ENCODE results near the gene OCSTAMP.

The OCSTAMP gene

DNA sequence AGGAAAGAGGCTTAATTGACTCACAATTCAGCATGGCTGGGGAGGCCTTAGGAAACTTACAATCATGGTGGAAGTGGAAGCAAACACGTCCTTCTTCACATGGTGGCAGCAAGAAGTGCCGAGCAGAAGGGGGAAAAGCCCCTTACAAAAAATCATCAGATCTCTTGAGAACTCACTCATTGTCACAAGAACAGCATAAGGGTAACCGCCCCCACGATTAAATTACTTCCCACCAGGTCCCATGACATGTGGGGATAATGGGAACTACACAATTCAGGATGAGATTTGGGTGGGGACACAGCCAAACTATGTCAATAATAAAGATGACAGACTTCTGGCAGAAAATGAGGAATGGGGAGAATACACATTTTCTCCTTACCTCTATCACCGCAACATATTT, 20.5 kb upstream of the OCSTAMP start:
- CTCF ChIA-PET = no interaction called here

DNA sequence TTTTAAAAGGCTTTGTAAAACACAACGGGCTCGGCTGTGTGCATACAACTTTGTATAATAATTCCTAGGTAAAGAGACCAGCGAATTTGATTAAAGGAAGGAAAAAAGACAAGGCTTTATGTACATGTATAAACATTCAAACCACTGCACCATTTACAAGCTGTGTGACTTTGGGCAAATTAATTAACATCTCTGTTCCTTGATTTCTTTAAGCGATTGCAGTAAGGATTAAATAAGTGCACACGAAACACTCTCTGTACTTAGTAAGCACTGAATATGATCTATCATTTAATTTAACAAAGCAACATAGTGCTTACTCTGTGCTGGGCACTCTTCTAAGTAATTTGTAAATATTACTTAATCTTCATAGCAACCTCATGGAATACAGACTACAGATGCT, 19.5 kb upstream of the OCSTAMP start:
- DNase-seq (ENCODE audit: extremely low spot score) = no peak
- ChIA-PET POLR2A (no interaction called here), CTCF (no interaction called here)
- TF ChIP-seq ZNF384 (IDR thresholded peaks at IDR 0.05) = no peak
- no peak for TF ChIP-seq HDGF (IDR thresholded peaks at IDR 0.05; ENCODE audit: borderline replicate concordance)
- no peak for TF ChIP-seq SP1 (IDR thresholded peaks at IDR 0.05)
- no peak for TF ChIP-seq BHLHE40 (IDR thresholded peaks at IDR 0.05; ENCODE audit: borderline replicate concordance)
- TF ChIP-seq ELF4 (IDR thresholded peaks at IDR 0.05) = no peak
- no peak for TF ChIP-seq LEF1 (IDR thresholded peaks at IDR 0.05; ENCODE audit: borderline replicate concordance)

More for the DNA sequence above, 20.5 kb upstream of the OCSTAMP start:
- DNase-seq (ENCODE audit: extremely low spot score) = no peak
- no peak for TF ChIP-seq L3MBTL2 (conservative IDR thresholded peaks at IDR 0.05)
- TF ChIP-seq HDGF (IDR thresholded peaks at IDR 0.05; ENCODE audit: borderline replicate concordance) = no peak
- TF ChIP-seq TARDBP (IDR thresholded peaks at IDR 0.05) = no peak
- TF ChIP-seq SP1 (IDR thresholded peaks at IDR 0.05) = no peak
- no peak for TF ChIP-seq FOXM1 (IDR thresholded peaks at IDR 0.05; ENCODE audit: borderline replicate concordance)
- POLR2A ChIA-PET = no interaction called here

DNA sequence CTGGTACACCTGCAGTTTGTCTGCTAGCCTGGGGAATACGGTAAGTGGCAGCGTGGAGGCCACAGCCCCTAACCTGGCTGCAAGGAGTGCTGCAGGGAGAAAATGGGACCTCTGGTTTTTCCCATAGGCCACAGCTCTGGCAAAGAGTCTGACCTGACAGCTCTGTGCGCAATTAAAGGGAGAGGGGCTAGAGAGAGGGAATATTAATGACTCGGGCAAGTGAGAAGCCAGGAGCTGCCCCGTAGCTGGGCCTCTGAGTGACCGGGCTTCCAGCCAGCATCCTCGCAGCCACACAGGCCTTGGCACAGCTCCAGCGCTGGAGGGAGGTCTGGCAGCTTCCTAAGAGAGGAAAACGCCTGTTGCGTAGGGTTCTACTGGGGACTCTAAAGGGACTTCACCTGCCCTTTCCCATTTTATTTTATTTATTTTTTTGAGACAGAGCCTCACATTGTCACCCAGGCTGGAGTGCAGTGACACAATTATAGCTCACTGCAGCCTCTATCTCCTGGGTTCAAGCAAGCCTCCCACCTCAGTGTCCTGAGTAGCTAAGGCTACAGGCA, 18.2 kb upstream of the OCSTAMP start:
- DNase-seq (ENCODE audit: extremely low spot score) = peak; percentile 34
- CTCF ChIA-PET = interaction anchor here (1.3 kb wide), 1 partner anchor 113 kb away, joined by 3 read pairs; no protein-coding TSS in a partner anchor
- POLR2A ChIA-PET = no interaction called here

DNA sequence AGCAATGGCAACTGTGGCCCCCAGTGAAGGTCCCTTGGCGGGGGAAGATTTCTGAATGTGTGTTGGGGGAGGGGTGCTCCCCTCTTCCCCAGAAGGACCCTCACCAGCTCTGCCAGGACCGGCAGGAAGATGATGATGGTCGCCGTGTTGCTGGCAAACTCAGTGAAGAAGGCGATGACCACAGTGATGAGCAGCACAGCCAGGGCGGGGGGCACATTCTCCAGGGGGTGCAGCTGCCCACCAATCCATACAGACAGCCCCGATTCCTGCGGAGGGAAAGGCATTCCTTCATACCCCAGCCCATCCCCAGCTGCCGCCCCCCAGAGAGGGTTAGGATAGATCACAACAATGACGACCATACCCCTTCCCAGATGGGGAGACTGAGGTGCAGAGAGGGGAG, 15.7 kb upstream of the OCSTAMP start:
- DNase-seq (ENCODE audit: extremely low spot score) = no peak
- TF ChIP-seq ELF4 (IDR thresholded peaks at IDR 0.05) (no peak), CTBP1 (IDR thresholded peaks at IDR 0.05; ENCODE audit: borderline replicate concordance) (no peak), BHLHE40 (IDR thresholded peaks at IDR 0.05; ENCODE audit: borderline replicate concordance) (no peak), HDGF (IDR thresholded peaks at IDR 0.05; ENCODE audit: borderline replicate concordance) (no peak), ZNF384 (IDR thresholded peaks at IDR 0.05) (no peak), ARNT (IDR thresholded peaks at IDR 0.05) (no peak), SUZ12 (IDR thresholded peaks at IDR 0.05) (no peak), FOXA1 (IDR thresholded peaks at IDR 0.05) (no peak), LEF1 (IDR thresholded peaks at IDR 0.05; ENCODE audit: borderline replicate concordance) (no peak), FOXM1 (IDR thresholded peaks at IDR 0.05; ENCODE audit: borderline replicate concordance) (no peak)
- TF ChIP-seq, protein P1, sequence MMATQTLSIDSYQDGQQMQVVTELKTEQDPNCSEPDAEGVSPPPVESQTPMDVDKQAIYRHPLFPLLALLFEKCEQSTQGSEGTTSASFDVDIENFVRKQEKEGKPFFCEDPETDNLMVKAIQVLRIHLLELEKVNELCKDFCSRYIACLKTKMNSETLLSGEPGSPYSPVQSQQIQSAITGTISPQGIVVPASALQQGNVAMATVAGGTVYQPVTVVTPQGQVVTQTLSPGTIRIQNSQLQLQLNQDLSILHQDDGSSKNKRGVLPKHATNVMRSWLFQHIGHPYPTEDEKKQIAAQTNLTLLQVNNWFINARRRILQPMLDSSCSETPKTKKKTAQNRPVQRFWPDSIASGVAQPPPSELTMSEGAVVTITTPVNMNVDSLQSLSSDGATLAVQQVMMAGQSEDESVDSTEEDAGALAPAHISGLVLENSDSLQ (IDR thresholded peaks at IDR 0.05) = no peak

More for the DNA sequence above, 18.2 kb upstream of the OCSTAMP start:
- TF ChIP-seq FOXA1 (IDR thresholded peaks at IDR 0.05) (no peak), FOXM1 (IDR thresholded peaks at IDR 0.05; ENCODE audit: borderline replicate concordance) (no peak), SUZ12 (IDR thresholded peaks at IDR 0.05) (no peak), ZNF384 (IDR thresholded peaks at IDR 0.05) (no peak), BHLHE40 (IDR thresholded peaks at IDR 0.05; ENCODE audit: borderline replicate concordance) (no peak), LEF1 (IDR thresholded peaks at IDR 0.05; ENCODE audit: borderline replicate concordance) (no peak), HDGF (IDR thresholded peaks at IDR 0.05; ENCODE audit: borderline replicate concordance) (no peak), ELF4 (IDR thresholded peaks at IDR 0.05) (no peak)

DNA sequence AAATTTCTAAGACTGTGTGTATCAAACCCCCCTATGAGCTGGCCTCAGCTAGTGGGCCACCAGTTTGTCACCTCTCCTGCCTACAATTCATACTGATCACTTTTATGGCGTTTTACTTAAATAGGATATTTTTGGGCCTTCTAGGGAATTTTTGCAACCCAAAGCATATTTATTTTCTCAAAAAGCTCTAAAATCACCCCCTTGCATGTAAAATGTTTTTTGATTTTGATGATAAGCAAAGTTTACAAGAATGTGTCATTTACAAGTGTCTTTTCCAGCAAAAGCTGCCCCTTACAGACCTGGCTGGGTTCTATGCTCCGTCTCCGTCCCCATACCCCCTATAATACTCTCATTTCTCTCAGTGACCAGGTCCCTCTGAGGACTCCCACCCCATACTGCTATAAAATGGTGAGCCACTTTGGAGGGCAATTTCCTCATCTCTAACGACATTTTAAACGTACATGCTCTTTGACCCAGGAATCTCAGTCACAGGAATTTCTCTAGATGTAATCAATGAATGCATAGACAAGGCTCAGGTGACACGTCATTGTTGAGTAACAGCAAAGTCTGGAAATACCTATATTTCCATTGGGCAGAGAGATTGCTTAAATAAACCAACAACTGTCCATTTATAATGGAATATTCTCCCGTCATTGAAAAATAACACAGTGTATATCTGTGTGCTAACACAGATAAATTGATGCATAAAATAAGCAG, 13.9 kb upstream of the OCSTAMP start:
- no peak for DNase-seq (ENCODE audit: extremely low spot score)
- CTCF ChIA-PET = interaction anchor here (1.0 to 1.3 kb wide), 2 partner anchors 9 to 11 kb away, joined by 3 to 4 read pairs; no protein-coding TSS in a partner anchor
- POLR2A ChIA-PET = interaction anchor here (0.6 kb wide), 1 partner anchor 20 kb away, joined by 3 read pairs; no protein-coding TSS in a partner anchor
- TF ChIP-seq HDGF (IDR thresholded peaks at IDR 0.05; ENCODE audit: borderline replicate concordance) = no peak
- TF ChIP-seq ZNF384 (IDR thresholded peaks at IDR 0.05) = no peak
- no peak for TF ChIP-seq ELF4 (IDR thresholded peaks at IDR 0.05)
- TF ChIP-seq NFRKB (IDR thresholded peaks at IDR 0.05) = no peak
- no peak for TF ChIP-seq FOXM1 (IDR thresholded peaks at IDR 0.05; ENCODE audit: borderline replicate concordance)
- TF ChIP-seq BHLHE40 (IDR thresholded peaks at IDR 0.05; ENCODE audit: borderline replicate concordance) = no peak
- TF ChIP-seq, protein P1 (IDR thresholded peaks at IDR 0.05) = no peak
- TF ChIP-seq SUZ12 (IDR thresholded peaks at IDR 0.05) = no peak
- TF ChIP-seq CTBP1 (IDR thresholded peaks at IDR 0.05; ENCODE audit: borderline replicate concordance) = no peak
- no peak for TF ChIP-seq LEF1 (IDR thresholded peaks at IDR 0.05; ENCODE audit: borderline replicate concordance)
- no peak for TF ChIP-seq TARDBP (IDR thresholded peaks at IDR 0.05)
- no peak for TF ChIP-seq SP1 (IDR thresholded peaks at IDR 0.05)
- TF ChIP-seq ARNT (IDR thresholded peaks at IDR 0.05) = no peak
- TF ChIP-seq FOXA1 (IDR thresholded peaks at IDR 0.05) = no peak
- no peak for TF ChIP-seq FOXK2 (IDR thresholded peaks at IDR 0.05)
- TF ChIP-seq L3MBTL2 (conservative IDR thresholded peaks at IDR 0.05) = no peak

More for the DNA sequence above, 15.7 kb upstream of the OCSTAMP start:
- ChIA-PET POLR2A (no interaction called here), CTCF (no interaction called here)

DNA sequence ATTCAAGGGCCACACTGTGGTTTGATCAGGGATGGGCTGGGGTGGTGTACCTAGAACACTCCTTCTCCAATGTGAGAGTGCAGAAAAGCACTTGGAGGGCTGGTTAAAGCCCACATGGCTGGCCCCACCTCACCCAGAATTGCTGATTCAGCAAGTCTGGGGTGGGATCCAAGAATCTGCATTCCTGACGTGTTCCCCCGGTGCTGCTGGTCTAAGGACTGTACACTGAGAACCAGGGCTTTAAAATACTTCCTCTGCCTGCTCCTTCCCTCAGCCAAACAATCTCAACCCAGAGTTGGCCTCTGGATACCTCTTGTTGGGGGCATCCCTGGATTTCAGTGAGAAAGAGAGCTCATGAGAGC, 13.4 kb upstream of the OCSTAMP start:
- POLR2A ChIA-PET = interaction anchor here (0.6 kb wide), 1 partner anchor 20 kb away, joined by 3 read pairs; no protein-coding TSS in a partner anchor
- DNase-seq (ENCODE audit: extremely low spot score) = no peak
- TF ChIP-seq FOXA1 (IDR thresholded peaks at IDR 0.05) (no peak), SP1 (IDR thresholded peaks at IDR 0.05) (no peak), FOXK2 (IDR thresholded peaks at IDR 0.05) (no peak), TARDBP (IDR thresholded peaks at IDR 0.05) (no peak), SUZ12 (IDR thresholded peaks at IDR 0.05) (no peak)
- CTCF ChIA-PET = interaction anchor here (1.0 kb wide), 1 partner anchor 11 kb away, joined by 3 read pairs; no protein-coding TSS in a partner anchor
